CD4-positive, alpha-beta T cell (primary cell): ENCODE results near the gene NPPB. TPM values are rescaled to one million over a fixed set of nuclear protein-coding genes. Genes with fewer than 3 reads are reported as not detected.
"Not testable (repeated sequence)": the region's sequence is repeated elsewhere in the genome, so short reads cannot be mapped to it uniquely, and the experiment has no call there.

Source experiments
- ATAC-seq: fragments of 200-7000 bp; cut with Tn5 transposase; one replicate; pipeline ENCODE4 v1.10.0; 2022; ENCODE audit warnings: mild to moderate bottlenecking; ENCODE audit not compliant: poor library complexity
- CTCF ChIA-PET: fragments of 350-600 bp; sonication (Branson Sonifier 250); formaldehyde crosslinking; loops from one replicate; lab custom pipeline; 2021; ENCODE audit warnings: antibody characterized with exemption, inconsistent platforms; lab: Charles Lee
- POLR2A ChIA-PET: fragments of 350-600 bp; sonication (Branson Sonifier 250); formaldehyde crosslinking; loops from one replicate; lab custom pipeline; 2021; ENCODE audit warnings: antibody characterized with exemption, inconsistent platforms; lab: Charles Lee
- DNase-seq, 14 experiments: peaks; one replicate each; pipeline ENCODE4 v3.0.0-alpha.2; 2013 to 2020; ENCODE audit warnings: mixed read lengths in 2 of 14
- H3K27ac ChIP-seq, 2 donors: one replicate each; pipeline versions ENCODE4 v1.5.1 to v1.7.0; 2013; ENCODE audit warnings: low read length in 2 of 2, low read depth in 1 of 2, mild to moderate bottlenecking in 1 of 2
- H3K27me3 ChIP-seq, 2 experiments: 1 replicate in 1 of 2; 2 replicates in 1 of 2; pipeline versions ENCODE4 v1.6.1 to v1.7.0; 2013; ENCODE audit warnings: low read length in 2 of 2, control low read depth in 1 of 2, mild to moderate bottlenecking in 1 of 2, moderate library complexity in 1 of 2; ENCODE audit not compliant: insufficient read depth in 2 of 2, control insufficient read depth in 1 of 2
- H3K36me3 ChIP-seq: one replicate; pipeline ENCODE4 v1.6.1; 2013; ENCODE audit warnings: low read length, control low read depth; ENCODE audit not compliant: insufficient read depth
- H3K4me1 ChIP-seq: one replicate; pipeline ENCODE4 v1.6.1; 2013; ENCODE audit warnings: low read length, control low read depth; ENCODE audit not compliant: insufficient read depth
- H3K4me3 ChIP-seq: one replicate; pipeline ENCODE4 v1.5.1; 2013; ENCODE audit warnings: mild to moderate bottlenecking, low read length, moderate library complexity
- H3K9me3 ChIP-seq, 2 experiments: 1 replicate in 1 of 2; 2 replicates in 1 of 2; pipeline versions ENCODE4 v1.6.1 to v1.7.0; 2013; ENCODE audit warnings: low read length in 2 of 2, mild to moderate bottlenecking in 2 of 2, control low read depth in 1 of 2, moderate library complexity in 1 of 2; ENCODE audit not compliant: control insufficient read depth in 1 of 2, insufficient read depth in 1 of 2
- H3K27ac Mint-ChIP-seq: one replicate; pipeline ENCODE4 v1.8.0; 2020; ENCODE audit warnings: mixed read lengths
- H3K27me3 Mint-ChIP-seq: one replicate; pipeline ENCODE4 v1.8.0; 2021; ENCODE audit warnings: mixed read lengths
- H3K36me3 Mint-ChIP-seq: one replicate; pipeline ENCODE4 v1.8.0; 2021; ENCODE audit warnings: low read depth, mixed read lengths
- H3K4me1 Mint-ChIP-seq: one replicate; pipeline ENCODE4 v1.8.0; 2021; ENCODE audit warnings: low read depth, mixed read lengths
- H3K4me3 Mint-ChIP-seq: one replicate; pipeline ENCODE4 v1.8.0; 2020; ENCODE audit warnings: mild to moderate bottlenecking, mixed read lengths
- H3K9me3 Mint-ChIP-seq: one replicate; pipeline ENCODE4 v1.8.0; 2020; ENCODE audit warnings: mixed read lengths
- intact Hi-C, 2 experiments: fragments of 100-400 bp; cut with DNase I in 1 of 2; cut with micrococcal nuclease in 1 of 2; formaldehyde crosslinking; loops; one replicate each; pipeline versions ENCODE4 v1.15.1 to v1.9.0; 2023 to 2025; cut with DNase I, micrococcal nuclease
- total RNA-seq, 174 experiments: library from RNA in 2 of 174; stranded (reverse) in 2 of 174; gene quantifications; one replicate each; pipeline ENCODE4 v1.2.3 and lab custom pipeline; 2021 to 2026
- TF ChIP-seq, protein P1 (sequence below): fragments of 200-600 bp; IDR thresholded peaks from one replicate; pipeline ENCODE4 v1.8.0; 2022; ENCODE audit warnings: antibody characterized with exemption, mild to moderate bottlenecking

The NPPB gene
- total RNA-seq, 2 experiments from 2014 or later: not detected

- Mint-ChIP-seq H3K27me3 (peaks cover 69% of the 10 kb centered on the region), H3K36me3 (no peaks in the 10 kb centered on the region), H3K4me1 (no peaks in the 10 kb centered on the region), H3K4me3 (no peak overlapping the region), H3K27ac (no peak overlapping the region), H3K9me3 (no peaks in the 10 kb centered on the region)
- ChIA-PET CTCF (no interaction called here), POLR2A (interaction anchor here (2.2 kb wide), 1 partner anchor 10 kb away, joined by 16 read pairs; no protein-coding TSS in a partner anchor)
- TF ChIP-seq, protein P1, sequence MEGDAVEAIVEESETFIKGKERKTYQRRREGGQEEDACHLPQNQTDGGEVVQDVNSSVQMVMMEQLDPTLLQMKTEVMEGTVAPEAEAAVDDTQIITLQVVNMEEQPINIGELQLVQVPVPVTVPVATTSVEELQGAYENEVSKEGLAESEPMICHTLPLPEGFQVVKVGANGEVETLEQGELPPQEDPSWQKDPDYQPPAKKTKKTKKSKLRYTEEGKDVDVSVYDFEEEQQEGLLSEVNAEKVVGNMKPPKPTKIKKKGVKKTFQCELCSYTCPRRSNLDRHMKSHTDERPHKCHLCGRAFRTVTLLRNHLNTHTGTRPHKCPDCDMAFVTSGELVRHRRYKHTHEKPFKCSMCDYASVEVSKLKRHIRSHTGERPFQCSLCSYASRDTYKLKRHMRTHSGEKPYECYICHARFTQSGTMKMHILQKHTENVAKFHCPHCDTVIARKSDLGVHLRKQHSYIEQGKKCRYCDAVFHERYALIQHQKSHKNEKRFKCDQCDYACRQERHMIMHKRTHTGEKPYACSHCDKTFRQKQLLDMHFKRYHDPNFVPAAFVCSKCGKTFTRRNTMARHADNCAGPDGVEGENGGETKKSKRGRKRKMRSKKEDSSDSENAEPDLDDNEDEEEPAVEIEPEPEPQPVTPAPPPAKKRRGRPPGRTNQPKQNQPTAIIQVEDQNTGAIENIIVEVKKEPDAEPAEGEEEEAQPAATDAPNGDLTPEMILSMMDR: no peak
- DNase-seq: no peak
- peaks cover 46 to 49% of the 10 kb centered on the region in 2 experiments for H3K27me3 ChIP-seq
- H3K4me1 ChIP-seq: no peaks in the 10 kb centered on the region
- no peak for ATAC-seq
- H3K36me3 ChIP-seq: no peaks in the 10 kb centered on the region
- no peak overlapping the region for H3K4me3 ChIP-seq
- intact Hi-C loops: no loop called here
- no peak overlapping the region for H3K27ac ChIP-seq
- H3K9me3 ChIP-seq: peaks cover 0 to 13% of the 10 kb centered on the region in 2 experiments
These were observed 39.5 kb upstream of the NPPB start for GRCh38 chr1:11898086-11898785.

GRCh38 chr1:11894501-11894900 lies 35.8 kb upstream of the NPPB start:
- H3K4me3 ChIP-seq, H3K9me3 Mint-ChIP-seq, H3K27ac ChIP-seq, H3K4me1 ChIP-seq, H3K27ac Mint-ChIP-seq, H3K36me3 ChIP-seq, H3K36me3 Mint-ChIP-seq, DNase-seq, POLR2A ChIA-PET, CTCF ChIA-PET, ATAC-seq, H3K4me1 Mint-ChIP-seq, H3K4me3 Mint-ChIP-seq: not testable (repeated sequence)
- intact Hi-C loops: loop anchor here (1.0 kb wide), 1 partner anchor 56 kb away; no protein-coding TSS in a partner anchor
- Histone ChIP-seq H3K9me3 (peaks cover 0 to 10% of the 10 kb centered on the region in 2 experiments), H3K27me3 (peaks cover 25 to 34% of the 10 kb centered on the region in 2 experiments)
- peaks cover 50% of the 10 kb centered on the region for H3K27me3 Mint-ChIP-seq

GRCh38 chr1:11893907-11894251 lies 35.1 kb upstream of the NPPB start:
- no peak overlapping the region for H3K4me3 ChIP-seq
- Mint-ChIP-seq H3K27ac (no peak overlapping the region), H3K4me3 (no peak overlapping the region), H3K27me3 (peaks cover 44% of the 10 kb centered on the region), H3K9me3 (no peaks in the 10 kb centered on the region), H3K4me1 (no peaks in the 10 kb centered on the region), H3K36me3 (no peaks in the 10 kb centered on the region)
- intact Hi-C loops: loop anchor here (1.0 kb wide), 1 partner anchor 56 kb away; no protein-coding TSS in a partner anchor
- H3K9me3 ChIP-seq: peaks cover 0 to 7% of the 10 kb centered on the region in 2 experiments
- H3K4me1 ChIP-seq: no peaks in the 10 kb centered on the region
- TF ChIP-seq, protein P1: peak; percentile 83
- H3K27me3 ChIP-seq: peaks cover 19 to 28% of the 10 kb centered on the region in 2 experiments
- H3K36me3 ChIP-seq: no peaks in the 10 kb centered on the region
- ChIA-PET POLR2A (interaction anchor here (2.4 kb wide), 1 partner anchor 14 kb away, joined by 15 read pairs; no protein-coding TSS in a partner anchor), CTCF (no interaction called here)
- H3K27ac ChIP-seq: no peak overlapping the region
- ATAC-seq (peak; percentile 91), DNase-seq (peak; percentile 52 to 81 (median 64))
